ENCODE data around the gene STK32A.

DNA sequence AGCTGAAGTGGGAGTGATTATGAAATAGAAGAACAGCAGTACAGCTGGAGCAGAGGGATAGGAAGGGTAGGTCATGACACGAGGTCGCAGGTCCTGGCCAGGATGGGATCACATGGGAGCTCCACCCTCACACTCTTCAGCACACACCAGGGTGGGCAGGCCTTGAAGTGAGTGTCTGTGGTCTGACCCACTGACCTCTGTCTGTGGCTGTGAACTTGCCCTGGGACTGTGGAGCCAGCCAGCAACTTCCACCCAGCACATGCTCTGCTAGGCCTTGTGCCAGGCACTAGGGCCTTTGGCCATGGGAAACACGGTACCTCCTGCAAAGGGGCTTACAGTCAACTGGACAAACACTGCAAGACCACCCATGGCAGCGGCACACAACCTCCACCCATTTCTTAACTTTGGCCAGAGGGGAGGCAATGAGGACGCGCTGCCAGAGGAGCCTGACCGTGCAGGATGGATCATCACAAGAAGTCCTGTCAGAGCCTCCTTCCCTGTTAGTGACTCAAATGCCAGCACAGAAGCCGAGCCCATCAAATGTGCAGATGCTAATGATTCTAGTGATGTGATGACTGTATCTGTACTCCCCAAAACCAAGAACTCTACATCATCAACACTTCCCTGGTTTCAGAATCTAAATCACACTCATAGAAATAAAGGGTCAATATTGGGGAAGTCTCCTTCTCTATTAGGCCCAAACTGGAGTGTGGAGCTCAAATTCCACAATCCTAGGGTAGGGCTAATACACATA is 161.4 kb downstream of the STK32A start:
- no peak for TF ChIP-seq EZH2 (IDR thresholded peaks at IDR 0.05; ENCODE audit: low read length, unreplicated experiment)
- TF ChIP-seq, protein P1, sequence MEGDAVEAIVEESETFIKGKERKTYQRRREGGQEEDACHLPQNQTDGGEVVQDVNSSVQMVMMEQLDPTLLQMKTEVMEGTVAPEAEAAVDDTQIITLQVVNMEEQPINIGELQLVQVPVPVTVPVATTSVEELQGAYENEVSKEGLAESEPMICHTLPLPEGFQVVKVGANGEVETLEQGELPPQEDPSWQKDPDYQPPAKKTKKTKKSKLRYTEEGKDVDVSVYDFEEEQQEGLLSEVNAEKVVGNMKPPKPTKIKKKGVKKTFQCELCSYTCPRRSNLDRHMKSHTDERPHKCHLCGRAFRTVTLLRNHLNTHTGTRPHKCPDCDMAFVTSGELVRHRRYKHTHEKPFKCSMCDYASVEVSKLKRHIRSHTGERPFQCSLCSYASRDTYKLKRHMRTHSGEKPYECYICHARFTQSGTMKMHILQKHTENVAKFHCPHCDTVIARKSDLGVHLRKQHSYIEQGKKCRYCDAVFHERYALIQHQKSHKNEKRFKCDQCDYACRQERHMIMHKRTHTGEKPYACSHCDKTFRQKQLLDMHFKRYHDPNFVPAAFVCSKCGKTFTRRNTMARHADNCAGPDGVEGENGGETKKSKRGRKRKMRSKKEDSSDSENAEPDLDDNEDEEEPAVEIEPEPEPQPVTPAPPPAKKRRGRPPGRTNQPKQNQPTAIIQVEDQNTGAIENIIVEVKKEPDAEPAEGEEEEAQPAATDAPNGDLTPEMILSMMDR (conservative IDR thresholded peaks at IDR 0.05; ENCODE audit: low read depth, low read length), result no peak
- TF ChIP-seq EZH2phosphoT487 (IDR thresholded peaks at IDR 0.05; ENCODE audit: borderline replicate concordance, low read length), result no peak
